ENCODE results near the gene FAM174B.

DNA sequence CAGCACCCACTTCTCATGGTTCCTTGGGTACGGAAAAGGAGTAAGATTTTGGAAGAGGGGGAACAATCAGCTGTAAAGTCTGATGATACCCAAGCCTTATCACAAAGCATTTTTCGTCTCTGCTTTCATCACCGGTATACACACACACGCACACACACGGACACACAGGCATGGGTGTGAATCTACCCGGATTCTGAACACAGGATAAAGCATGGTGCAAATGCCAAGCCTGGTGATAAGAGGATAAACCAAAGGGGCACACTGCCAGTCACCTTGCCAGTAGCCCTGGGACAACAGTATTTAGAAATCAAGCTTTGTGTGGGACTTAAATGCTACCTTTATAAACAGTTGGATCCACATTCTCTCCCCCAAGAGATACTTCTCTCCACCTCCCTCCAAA is 22.2 kb downstream of the FAM174B start:
- TF ChIP-seq, protein P1, sequence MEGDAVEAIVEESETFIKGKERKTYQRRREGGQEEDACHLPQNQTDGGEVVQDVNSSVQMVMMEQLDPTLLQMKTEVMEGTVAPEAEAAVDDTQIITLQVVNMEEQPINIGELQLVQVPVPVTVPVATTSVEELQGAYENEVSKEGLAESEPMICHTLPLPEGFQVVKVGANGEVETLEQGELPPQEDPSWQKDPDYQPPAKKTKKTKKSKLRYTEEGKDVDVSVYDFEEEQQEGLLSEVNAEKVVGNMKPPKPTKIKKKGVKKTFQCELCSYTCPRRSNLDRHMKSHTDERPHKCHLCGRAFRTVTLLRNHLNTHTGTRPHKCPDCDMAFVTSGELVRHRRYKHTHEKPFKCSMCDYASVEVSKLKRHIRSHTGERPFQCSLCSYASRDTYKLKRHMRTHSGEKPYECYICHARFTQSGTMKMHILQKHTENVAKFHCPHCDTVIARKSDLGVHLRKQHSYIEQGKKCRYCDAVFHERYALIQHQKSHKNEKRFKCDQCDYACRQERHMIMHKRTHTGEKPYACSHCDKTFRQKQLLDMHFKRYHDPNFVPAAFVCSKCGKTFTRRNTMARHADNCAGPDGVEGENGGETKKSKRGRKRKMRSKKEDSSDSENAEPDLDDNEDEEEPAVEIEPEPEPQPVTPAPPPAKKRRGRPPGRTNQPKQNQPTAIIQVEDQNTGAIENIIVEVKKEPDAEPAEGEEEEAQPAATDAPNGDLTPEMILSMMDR (IDR thresholded peaks at IDR 0.05) = no peak
- TF ChIP-seq POLR2AphosphoS5 (IDR thresholded peaks at IDR 0.05; ENCODE audit: insufficient read depth in 1 of 2, low read depth in 1 of 2) = no peak
